B cell (primary cell): Measurements from ENCODE around the gene HPS6.

Source experiments
- EZH2 ChIP-seq: IDR thresholded peaks from 2 replicates; pipeline ENCODE4 v1.6.1; 2012; ENCODE audit warnings: borderline replicate concordance, low read depth, mild to moderate bottlenecking, moderate library complexity, low read length; ENCODE audit not compliant: insufficient read depth, poor library complexity, severe bottlenecking
- TF ChIP-seq, protein P1 (sequence below): fragments of 200-600 bp; IDR thresholded peaks from one replicate; pipeline ENCODE4 v1.8.0; 2022; ENCODE audit warnings: antibody characterized with exemption, mild to moderate bottlenecking

DNA sequence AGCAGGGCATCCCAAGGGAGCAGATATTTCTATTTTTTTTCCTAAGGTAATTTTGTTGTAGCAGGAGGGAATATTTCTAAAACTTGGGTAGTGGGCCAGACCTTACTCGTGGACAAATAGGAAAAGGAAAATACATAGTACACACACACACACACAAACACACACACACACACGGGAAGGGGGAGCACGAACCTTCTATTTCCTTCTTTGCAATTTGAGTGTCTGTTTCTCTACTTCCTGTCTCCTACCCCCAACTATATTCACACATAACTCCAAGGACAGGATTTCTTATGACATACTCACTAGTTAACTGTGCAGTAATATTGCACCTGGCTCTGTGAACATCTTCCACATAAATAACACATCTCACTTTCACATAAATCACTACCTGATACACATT, 50.6 kb downstream of the HPS6 start:
- TF ChIP-seq, protein P1, sequence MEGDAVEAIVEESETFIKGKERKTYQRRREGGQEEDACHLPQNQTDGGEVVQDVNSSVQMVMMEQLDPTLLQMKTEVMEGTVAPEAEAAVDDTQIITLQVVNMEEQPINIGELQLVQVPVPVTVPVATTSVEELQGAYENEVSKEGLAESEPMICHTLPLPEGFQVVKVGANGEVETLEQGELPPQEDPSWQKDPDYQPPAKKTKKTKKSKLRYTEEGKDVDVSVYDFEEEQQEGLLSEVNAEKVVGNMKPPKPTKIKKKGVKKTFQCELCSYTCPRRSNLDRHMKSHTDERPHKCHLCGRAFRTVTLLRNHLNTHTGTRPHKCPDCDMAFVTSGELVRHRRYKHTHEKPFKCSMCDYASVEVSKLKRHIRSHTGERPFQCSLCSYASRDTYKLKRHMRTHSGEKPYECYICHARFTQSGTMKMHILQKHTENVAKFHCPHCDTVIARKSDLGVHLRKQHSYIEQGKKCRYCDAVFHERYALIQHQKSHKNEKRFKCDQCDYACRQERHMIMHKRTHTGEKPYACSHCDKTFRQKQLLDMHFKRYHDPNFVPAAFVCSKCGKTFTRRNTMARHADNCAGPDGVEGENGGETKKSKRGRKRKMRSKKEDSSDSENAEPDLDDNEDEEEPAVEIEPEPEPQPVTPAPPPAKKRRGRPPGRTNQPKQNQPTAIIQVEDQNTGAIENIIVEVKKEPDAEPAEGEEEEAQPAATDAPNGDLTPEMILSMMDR, result no peak
- no peak for TF ChIP-seq EZH2
